MM.1S (cell line): ENCODE data around the gene FAM181A.

Source experiments
- DNase-seq: peaks from one replicate; pipeline ENCODE4 v3.0.0-alpha.2; 2015
- H2AFZ ChIP-seq: fragments of 300-600 bp; sonication (generic); 2 replicates; pipeline ENCODE4 v1.6.0; 2016; ENCODE audit warnings: antibody characterized with exemption, low read length
- H3F3A ChIP-seq: fragments of 300-600 bp; sonication (generic); 2 replicates; pipeline ENCODE4 v1.6.1; 2016; ENCODE audit warnings: mild to moderate bottlenecking, antibody characterized with exemption, low read length, moderate library complexity, mixed read lengths; ENCODE audit not compliant: insufficient read depth
- H3K27ac ChIP-seq: fragments of 300-600 bp; sonication (generic); 2 replicates; pipeline ENCODE4 v1.5.1; 2016; ENCODE audit warnings: mild to moderate bottlenecking, low read length
- H3K27me3 ChIP-seq: fragments of 300-600 bp; sonication (generic); replicated peaks from 2 replicates; pipeline ENCODE4 v1.6.0; 2016; ENCODE audit warnings: low read length; ENCODE audit not compliant: insufficient read depth
- H3K36me3 ChIP-seq: fragments of 300-600 bp; sonication (generic); replicated peaks from 2 replicates; pipeline ENCODE4 v1.6.1; 2016; ENCODE audit warnings: mild to moderate bottlenecking, low read length, mixed read lengths; ENCODE audit not compliant: insufficient read depth
- H3K4me1 ChIP-seq: fragments of 300-600 bp; sonication (generic); 2 replicates; pipeline ENCODE4 v1.6.1; 2016; ENCODE audit warnings: low read length, mixed read lengths
- H3K4me2 ChIP-seq: fragments of 300-600 bp; sonication (generic); 2 replicates; pipeline ENCODE4 v1.6.0; 2016; ENCODE audit warnings: low read depth, low read length
- H3K4me3 ChIP-seq: fragments of 300-600 bp; sonication (generic); 2 replicates; pipeline ENCODE4 v1.5.1; 2016; ENCODE audit warnings: low read length, mixed read lengths
- H3K79me2 ChIP-seq: fragments of 300-600 bp; sonication (generic); 2 replicates; pipeline ENCODE4 v1.6.1; 2016; ENCODE audit warnings: mixed run types, low read length, mixed read lengths
- H3K9ac ChIP-seq: fragments of 300-600 bp; sonication (generic); 2 replicates; pipeline ENCODE4 v1.6.1; 2016; ENCODE audit warnings: low read length, mixed read lengths
- H3K9me2 ChIP-seq: fragments of 300-600 bp; sonication (generic); replicated peaks from 2 replicates; pipeline ENCODE4 v1.6.1; 2016; ENCODE audit warnings: mild to moderate bottlenecking, low read length, mixed read lengths; ENCODE audit not compliant: insufficient read depth
- H3K9me3 ChIP-seq: fragments of 300-600 bp; sonication (generic); replicated peaks from 2 replicates; pipeline ENCODE4 v1.6.1; 2016; ENCODE audit warnings: mild to moderate bottlenecking, low read length, mixed read lengths; ENCODE audit not compliant: insufficient read depth
- H4K20me1 ChIP-seq: fragments of 300-600 bp; sonication (generic); 2 replicates; pipeline ENCODE4 v1.6.1; 2016; ENCODE audit warnings: mild to moderate bottlenecking, low read length, moderate library complexity, mixed read lengths; ENCODE audit not compliant: insufficient read depth
- EZH2 ChIP-seq: fragments of 300-600 bp; sonication (generic); optimal IDR thresholded peaks from 2 replicates; pipeline ENCODE3; 2017; ENCODE audit warnings: low read depth, mild to moderate bottlenecking, antibody characterized with exemption, low read length, mixed read lengths
- EZH2phosphoT487 ChIP-seq: fragments of 300-600 bp; sonication (generic); IDR thresholded peaks from 2 replicates; pipeline ENCODE4 v1.6.1; 2018; ENCODE audit warnings: antibody characterized with exemption, low read length
- TF ChIP-seq, protein P1 (sequence below): fragments of 300-600 bp; sonication (generic); IDR thresholded peaks from 2 replicates; pipeline ENCODE4 v1.5.1; 2016; ENCODE audit warnings: antibody characterized with exemption, low read length, mixed read lengths

FAM181A gene

DNA sequence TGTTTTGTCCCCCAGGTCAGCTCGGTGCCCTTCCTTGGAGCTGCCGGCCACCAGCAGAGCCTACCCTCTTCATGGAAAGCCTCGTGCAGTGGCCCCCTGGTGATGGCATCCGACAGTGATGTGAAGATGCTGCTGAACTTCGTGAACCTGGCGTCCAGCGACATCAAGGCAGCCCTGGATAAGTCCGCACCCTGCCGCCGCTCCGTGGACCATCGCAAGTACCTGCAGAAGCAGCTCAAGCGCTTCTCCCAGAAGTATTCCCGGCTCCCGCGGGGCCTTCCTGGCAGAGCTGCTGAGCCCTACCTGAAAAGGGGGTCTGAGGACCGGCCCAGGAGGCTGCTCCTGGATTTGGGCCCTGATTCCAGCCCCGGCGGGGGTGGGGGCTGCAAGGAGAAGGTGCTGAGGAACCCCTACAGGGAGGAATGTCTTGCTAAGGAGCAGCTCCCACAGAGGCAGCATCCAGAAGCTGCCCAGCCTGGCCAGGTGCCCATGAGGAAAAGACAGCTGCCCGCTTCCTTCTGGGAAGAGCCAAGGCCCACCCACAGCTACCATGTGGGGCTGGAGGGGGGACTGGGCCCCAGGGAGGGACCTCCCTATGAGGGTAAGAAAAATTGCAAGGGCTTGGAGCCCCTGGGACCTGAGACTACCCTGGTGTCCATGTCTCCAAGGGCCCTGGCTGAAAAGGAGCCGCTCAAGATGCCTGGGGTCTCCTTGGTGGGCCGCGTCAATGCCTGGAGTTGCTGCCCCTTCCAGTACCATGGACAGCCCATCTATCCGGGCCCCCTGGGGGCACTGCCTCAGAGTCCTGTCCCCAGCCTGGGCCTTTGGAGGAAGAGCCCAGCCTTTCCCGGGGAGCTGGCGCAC lies 1.3 kb downstream of the FAM181A start:
- Histone ChIP-seq H2AFZ (no peak overlapping the region), H3F3A (no peaks in the 10 kb centered on the region), H3K9me3 (no peaks in the 10 kb centered on the region), H3K9me2 (no peaks in the 10 kb centered on the region), H3K79me2 (no peaks in the 10 kb centered on the region), H3K4me3 (no peak overlapping the region), H3K27ac (no peak overlapping the region), H3K27me3 (no peaks in the 10 kb centered on the region), H4K20me1 (no peaks in the 10 kb centered on the region), H3K9ac (no peak overlapping the region), H3K36me3 (no peaks in the 10 kb centered on the region), H3K4me2 (no peak overlapping the region), H3K4me1 (no peaks in the 10 kb centered on the region)
- DNase-seq: no peak
- TF ChIP-seq, protein P1, sequence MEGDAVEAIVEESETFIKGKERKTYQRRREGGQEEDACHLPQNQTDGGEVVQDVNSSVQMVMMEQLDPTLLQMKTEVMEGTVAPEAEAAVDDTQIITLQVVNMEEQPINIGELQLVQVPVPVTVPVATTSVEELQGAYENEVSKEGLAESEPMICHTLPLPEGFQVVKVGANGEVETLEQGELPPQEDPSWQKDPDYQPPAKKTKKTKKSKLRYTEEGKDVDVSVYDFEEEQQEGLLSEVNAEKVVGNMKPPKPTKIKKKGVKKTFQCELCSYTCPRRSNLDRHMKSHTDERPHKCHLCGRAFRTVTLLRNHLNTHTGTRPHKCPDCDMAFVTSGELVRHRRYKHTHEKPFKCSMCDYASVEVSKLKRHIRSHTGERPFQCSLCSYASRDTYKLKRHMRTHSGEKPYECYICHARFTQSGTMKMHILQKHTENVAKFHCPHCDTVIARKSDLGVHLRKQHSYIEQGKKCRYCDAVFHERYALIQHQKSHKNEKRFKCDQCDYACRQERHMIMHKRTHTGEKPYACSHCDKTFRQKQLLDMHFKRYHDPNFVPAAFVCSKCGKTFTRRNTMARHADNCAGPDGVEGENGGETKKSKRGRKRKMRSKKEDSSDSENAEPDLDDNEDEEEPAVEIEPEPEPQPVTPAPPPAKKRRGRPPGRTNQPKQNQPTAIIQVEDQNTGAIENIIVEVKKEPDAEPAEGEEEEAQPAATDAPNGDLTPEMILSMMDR: no peak

DNA sequence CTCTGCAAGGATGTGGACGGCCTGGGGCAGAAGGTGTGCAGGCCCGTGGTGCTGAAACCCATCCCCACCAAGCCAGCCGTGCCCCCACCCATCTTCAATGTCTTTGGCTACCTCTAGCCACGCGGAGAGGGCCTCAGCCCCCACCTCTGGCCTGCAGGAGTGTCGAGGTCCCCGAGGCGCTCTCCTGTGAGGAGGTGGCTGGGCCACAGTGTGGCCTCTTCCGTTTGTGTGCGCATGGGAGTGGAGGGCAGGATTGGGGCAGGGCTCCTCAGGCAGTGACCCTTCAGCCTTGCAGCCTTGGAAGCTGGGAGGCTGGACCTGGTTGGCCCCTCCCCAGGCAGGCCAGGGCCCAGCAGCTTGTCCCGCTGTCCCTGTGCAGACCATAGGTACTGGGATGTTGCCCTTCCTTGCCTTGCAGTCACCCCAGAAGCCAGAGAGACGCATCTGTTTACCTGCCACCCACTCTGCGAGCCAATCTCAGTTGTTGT lies 1.9 kb downstream of the FAM181A start:
- no peak overlapping the region for H3K4me3 ChIP-seq
- H3K4me1 ChIP-seq: no peaks in the 10 kb centered on the region
- TF ChIP-seq EZH2 (no peak), EZH2phosphoT487 (no peak)
- TF ChIP-seq, protein P1: no peak
- no peak overlapping the region for H2AFZ ChIP-seq
- H3K79me2 ChIP-seq: no peaks in the 10 kb centered on the region
- no peak overlapping the region for H3K27ac ChIP-seq
- no peaks in the 10 kb centered on the region for H3K9me2 ChIP-seq
- H3K4me2 ChIP-seq: no peak overlapping the region
- no peak for DNase-seq
- no peaks in the 10 kb centered on the region for H3K9me3 ChIP-seq
- no peaks in the 10 kb centered on the region for H4K20me1 ChIP-seq
- no peaks in the 10 kb centered on the region for H3F3A ChIP-seq
- H3K27me3 ChIP-seq: no peaks in the 10 kb centered on the region
- no peaks in the 10 kb centered on the region for H3K36me3 ChIP-seq
- H3K9ac ChIP-seq: no peak overlapping the region

DNA sequence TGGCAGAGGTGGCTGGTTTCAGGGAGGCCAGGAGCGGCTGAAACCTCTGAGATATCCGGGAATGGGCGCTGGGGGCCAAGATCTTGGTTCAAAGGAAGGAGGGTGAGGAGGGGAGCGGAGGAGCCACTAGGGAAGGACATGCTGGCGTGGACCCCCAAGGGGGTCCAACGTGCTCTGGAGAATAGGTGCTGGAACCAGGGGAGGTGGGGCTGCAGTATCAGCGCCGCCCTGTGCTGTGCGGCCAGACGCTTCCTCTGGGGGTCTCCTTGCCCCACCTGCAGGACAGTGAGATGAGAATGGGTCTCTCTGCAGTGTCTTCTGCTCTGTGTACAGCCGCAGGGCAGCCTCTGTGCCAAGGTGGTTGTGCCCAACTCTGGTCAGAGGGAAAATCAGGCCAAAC lies 2.5 kb downstream of the FAM181A start:
- no peaks in the 10 kb centered on the region for H3K27me3 ChIP-seq
- H3K4me2 ChIP-seq: no peak overlapping the region
- no peak for DNase-seq
- no peaks in the 10 kb centered on the region for H3K36me3 ChIP-seq
- H4K20me1 ChIP-seq: no peaks in the 10 kb centered on the region
- H3K27ac ChIP-seq: no peak overlapping the region
- no peaks in the 10 kb centered on the region for H3K4me1 ChIP-seq
- no peaks in the 10 kb centered on the region for H3F3A ChIP-seq
- no peak overlapping the region for H2AFZ ChIP-seq
- no peak for TF ChIP-seq EZH2
- no peak for TF ChIP-seq EZH2phosphoT487
- TF ChIP-seq, protein P1: no peak
- H3K9me2 ChIP-seq: no peaks in the 10 kb centered on the region
- H3K9me3 ChIP-seq: no peaks in the 10 kb centered on the region
- H3K79me2 ChIP-seq: no peaks in the 10 kb centered on the region
- no peak overlapping the region for H3K9ac ChIP-seq
- no peak overlapping the region for H3K4me3 ChIP-seq
